ENCODE measurements around the gene ACSL1.

The ACSL1 gene

DNA sequence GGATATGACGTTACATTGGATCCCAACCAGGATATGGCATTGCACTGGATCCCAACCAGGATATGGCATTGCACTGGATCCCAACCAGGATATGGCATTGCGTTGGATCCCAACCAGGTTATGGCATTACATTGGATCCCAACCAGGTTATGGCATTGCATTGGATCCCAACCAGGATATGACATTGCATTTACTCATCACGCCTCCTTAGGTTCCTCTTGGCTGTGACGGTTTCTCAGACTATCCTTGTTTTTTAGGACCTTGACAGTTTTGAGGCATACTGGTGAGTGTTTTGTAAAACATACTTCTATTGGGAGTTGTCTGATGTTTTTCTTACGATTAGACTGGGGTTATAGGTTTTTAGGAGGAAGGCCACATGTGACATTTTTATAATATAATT, 5.4 kb upstream of the ACSL1 start:
- no peak for TF ChIP-seq FOXP2 (optimal IDR thresholded peaks at IDR 0.05; ENCODE audit: borderline replicate concordance, extremely low read depth, extremely low read length, insufficient read depth)
- no peak for TF ChIP-seq POLR2AphosphoS5 (IDR thresholded peaks at IDR 0.05; ENCODE audit: low read depth, low read length)
- no peak for TF ChIP-seq TAF1 (IDR thresholded peaks at IDR 0.05; ENCODE audit: borderline replicate concordance, insufficient read depth, low read length)
- no peak for TF ChIP-seq SIN3A (IDR thresholded peaks at IDR 0.05; ENCODE audit: borderline replicate concordance, insufficient read depth, low read length)

DNA sequence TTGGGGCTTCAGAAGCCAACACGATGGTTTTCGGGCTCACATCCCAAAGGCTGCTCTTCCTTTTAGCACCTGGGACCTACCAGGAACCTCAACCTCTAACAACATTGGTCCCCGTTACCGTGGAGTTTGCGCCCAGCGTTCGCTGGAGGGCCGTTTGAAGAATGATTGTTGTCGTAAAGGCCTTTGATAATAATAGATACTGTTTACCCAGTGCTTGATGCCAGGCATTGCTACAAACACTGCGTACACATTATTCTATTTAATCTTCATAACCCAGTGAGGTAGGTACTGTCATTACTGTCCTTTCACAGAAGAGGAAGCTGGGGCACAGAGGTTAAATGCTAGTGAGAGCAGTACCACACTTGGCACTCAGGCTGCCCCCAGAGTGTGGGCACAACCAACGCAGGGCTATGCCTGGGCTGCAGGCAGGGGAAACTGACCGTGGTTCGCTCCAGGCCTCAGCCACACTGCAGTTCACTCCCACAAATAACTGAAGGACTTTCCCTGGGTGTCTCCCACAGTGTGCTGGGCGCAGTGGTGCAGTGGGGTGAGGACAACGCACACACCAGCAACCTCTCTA, 1.0 kb upstream of the ACSL1 start:
- TF ChIP-seq TAF1 (IDR thresholded peaks at IDR 0.05; ENCODE audit: borderline replicate concordance, insufficient read depth, low read length) (no peak), POLR2AphosphoS5 (IDR thresholded peaks at IDR 0.05; ENCODE audit: low read depth, low read length) (no peak)
- TF ChIP-seq, protein P1, sequence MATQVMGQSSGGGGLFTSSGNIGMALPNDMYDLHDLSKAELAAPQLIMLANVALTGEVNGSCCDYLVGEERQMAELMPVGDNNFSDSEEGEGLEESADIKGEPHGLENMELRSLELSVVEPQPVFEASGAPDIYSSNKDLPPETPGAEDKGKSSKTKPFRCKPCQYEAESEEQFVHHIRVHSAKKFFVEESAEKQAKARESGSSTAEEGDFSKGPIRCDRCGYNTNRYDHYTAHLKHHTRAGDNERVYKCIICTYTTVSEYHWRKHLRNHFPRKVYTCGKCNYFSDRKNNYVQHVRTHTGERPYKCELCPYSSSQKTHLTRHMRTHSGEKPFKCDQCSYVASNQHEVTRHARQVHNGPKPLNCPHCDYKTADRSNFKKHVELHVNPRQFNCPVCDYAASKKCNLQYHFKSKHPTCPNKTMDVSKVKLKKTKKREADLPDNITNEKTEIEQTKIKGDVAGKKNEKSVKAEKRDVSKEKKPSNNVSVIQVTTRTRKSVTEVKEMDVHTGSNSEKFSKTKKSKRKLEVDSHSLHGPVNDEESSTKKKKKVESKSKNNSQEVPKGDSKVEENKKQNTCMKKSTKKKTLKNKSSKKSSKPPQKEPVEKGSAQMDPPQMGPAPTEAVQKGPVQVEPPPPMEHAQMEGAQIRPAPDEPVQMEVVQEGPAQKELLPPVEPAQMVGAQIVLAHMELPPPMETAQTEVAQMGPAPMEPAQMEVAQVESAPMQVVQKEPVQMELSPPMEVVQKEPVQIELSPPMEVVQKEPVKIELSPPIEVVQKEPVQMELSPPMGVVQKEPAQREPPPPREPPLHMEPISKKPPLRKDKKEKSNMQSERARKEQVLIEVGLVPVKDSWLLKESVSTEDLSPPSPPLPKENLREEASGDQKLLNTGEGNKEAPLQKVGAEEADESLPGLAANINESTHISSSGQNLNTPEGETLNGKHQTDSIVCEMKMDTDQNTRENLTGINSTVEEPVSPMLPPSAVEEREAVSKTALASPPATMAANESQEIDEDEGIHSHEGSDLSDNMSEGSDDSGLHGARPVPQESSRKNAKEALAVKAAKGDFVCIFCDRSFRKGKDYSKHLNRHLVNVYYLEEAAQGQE (IDR thresholded peaks at IDR 0.05; ENCODE audit: insufficient read depth in 1 of 2, low read depth in 2 of 2, low read length in 2 of 2): no peak

DNA sequence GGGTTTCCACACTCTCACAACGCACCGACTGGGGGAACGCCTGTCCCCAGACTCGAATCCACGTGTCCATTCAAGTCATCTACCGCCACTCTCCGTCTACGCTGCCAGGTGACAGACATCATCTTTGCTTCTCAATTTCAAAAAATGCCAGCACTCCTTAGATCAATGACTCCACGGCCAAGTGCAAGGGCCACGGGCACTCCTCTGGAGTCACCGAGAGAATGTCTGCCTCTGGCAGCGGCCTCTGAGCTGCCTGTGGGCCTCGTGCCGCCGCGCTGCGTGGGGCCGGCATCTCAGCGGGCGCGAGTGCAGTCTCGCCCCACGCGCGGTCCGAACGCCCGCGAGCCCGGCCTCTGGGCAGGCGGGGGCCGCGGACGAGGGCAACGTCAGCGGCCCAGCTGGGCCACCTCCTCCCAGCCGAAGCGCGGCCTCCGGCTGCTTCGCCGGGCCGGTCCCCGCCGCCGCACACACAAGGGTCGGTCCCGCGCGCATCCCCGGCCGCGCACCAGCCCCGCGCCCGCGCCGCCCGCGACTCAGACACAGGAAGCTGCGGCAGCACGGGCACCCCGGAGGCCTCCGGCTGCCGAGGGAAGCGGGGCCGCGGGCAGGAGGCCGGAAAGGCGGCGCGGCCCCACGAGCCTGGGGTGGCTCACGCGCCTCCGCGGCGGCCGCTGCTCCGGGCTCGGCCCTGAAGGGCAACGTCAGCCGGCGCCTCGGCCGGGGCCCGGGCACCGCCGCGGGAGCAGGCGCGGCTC, 450 bp downstream of the ACSL1 start:
- TF ChIP-seq TAF1 (IDR thresholded peaks at IDR 0.05; ENCODE audit: borderline replicate concordance, insufficient read depth, low read length) (no peak), SIN3A (IDR thresholded peaks at IDR 0.05; ENCODE audit: borderline replicate concordance, insufficient read depth, low read length) (no peak), POLR2AphosphoS5 (IDR thresholded peaks at IDR 0.05; ENCODE audit: low read depth, low read length) (no peak), FOXP2 (optimal IDR thresholded peaks at IDR 0.05; ENCODE audit: borderline replicate concordance, extremely low read depth, extremely low read length, insufficient read depth) (no peak)
- TF ChIP-seq, protein P1 (IDR thresholded peaks at IDR 0.05; ENCODE audit: insufficient read depth in 1 of 2, low read depth in 2 of 2, low read length in 2 of 2): no peak

DNA sequence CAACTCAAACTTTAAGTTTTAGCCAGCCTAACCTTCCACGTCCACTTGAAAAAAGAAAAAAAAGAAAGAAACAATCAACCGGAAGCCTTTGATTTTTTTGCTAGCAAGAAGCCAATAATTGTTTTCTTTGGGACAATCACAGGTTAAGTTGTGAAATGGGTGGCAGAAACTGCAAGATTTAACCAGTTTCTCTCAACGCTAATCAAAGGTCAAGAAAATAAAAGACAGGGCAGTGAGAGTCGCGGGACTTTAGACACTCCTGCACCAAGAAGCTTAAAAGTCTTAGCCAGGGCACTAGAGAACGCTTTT, 1.0 kb downstream of the ACSL1 start:
- TF ChIP-seq POLR2AphosphoS5 (IDR thresholded peaks at IDR 0.05; ENCODE audit: low read depth, low read length) (no peak), SIN3A (IDR thresholded peaks at IDR 0.05; ENCODE audit: borderline replicate concordance, insufficient read depth, low read length) (no peak), FOXP2 (optimal IDR thresholded peaks at IDR 0.05; ENCODE audit: borderline replicate concordance, extremely low read depth, extremely low read length, insufficient read depth) (no peak), TAF1 (IDR thresholded peaks at IDR 0.05; ENCODE audit: borderline replicate concordance, insufficient read depth, low read length) (no peak)
- TF ChIP-seq, protein P1 (IDR thresholded peaks at IDR 0.05; ENCODE audit: insufficient read depth in 1 of 2, low read depth in 2 of 2, low read length in 2 of 2): no peak

DNA sequence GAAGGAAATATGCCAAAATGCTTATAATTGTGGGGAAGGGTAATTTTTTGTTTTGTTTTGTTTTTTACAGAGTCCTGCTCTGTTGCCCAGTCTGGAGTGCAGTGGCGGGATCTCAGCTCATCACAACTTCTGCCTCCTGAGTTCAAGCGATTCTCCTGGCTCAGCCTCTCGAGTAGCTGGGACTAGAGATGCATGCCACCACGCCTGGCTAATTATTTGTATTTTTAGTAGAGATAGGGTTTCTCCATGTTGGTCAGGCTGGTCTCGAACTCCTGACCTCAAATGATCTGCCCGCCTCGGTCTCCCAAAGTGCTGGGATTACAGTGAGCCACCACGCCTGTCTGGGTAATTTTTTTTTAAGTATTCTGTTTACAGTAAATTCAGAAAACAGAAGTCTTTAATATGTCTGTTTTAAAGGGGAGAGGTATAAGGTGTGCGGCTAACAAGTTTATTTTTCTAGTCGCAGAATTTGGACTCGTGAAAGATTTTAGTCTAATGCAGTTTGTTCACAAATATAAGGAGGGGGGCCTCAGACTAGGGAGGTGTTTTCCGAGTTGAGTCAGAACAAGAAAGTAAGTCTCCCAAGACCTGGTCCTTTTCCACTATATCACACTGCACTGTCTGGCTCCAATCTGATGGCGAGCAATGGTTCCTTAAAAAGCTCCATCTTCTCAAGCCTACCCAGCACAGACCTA, 1.5 kb downstream of the ACSL1 start:
- TF ChIP-seq FOXP2 (optimal IDR thresholded peaks at IDR 0.05; ENCODE audit: borderline replicate concordance, extremely low read depth, extremely low read length, insufficient read depth) (no peak), SIN3A (IDR thresholded peaks at IDR 0.05; ENCODE audit: borderline replicate concordance, insufficient read depth, low read length) (no peak), POLR2AphosphoS5 (IDR thresholded peaks at IDR 0.05; ENCODE audit: low read depth, low read length) (no peak), TAF1 (IDR thresholded peaks at IDR 0.05; ENCODE audit: borderline replicate concordance, insufficient read depth, low read length) (no peak)
- TF ChIP-seq, protein P1 (IDR thresholded peaks at IDR 0.05; ENCODE audit: insufficient read depth in 1 of 2, low read depth in 2 of 2, low read length in 2 of 2): no peak
